A549 (cell line): ENCODE data around the gene CREB5.

Source experiments
- CHD2 ChIP-seq: fragments of 150-350 bp; IDR thresholded peaks from 2 replicates; pipeline ENCODE4 v1.6.1; 2014; ENCODE audit warnings: low read length; ENCODE audit not compliant: partially characterized antibody
- CTCF ChIP-seq: fragments of >200 bp; sonication (Bioruptor Twin); formaldehyde crosslinking; IDR thresholded peaks from 3 replicates; pipeline ENCODE4 v1.5.1; 2016
- FOXS1 ChIP-seq: fragments of 250-450 bp; sonication (Bioruptor Pico); IDR thresholded peaks from 2 replicates; pipeline ENCODE4 v1.5.0; 2020; ENCODE audit warnings: mild to moderate bottlenecking, moderate library complexity
- HDAC2 ChIP-seq: fragments of 200-600 bp; sonication (generic); IDR thresholded peaks from 2 replicates; pipeline ENCODE4 v1.6.1; 2016
- JUNB ChIP-seq: fragments of >200 bp; sonication (Bioruptor Twin); formaldehyde crosslinking; IDR thresholded peaks from 2 replicates; pipeline ENCODE4 v1.6.1; 2016
- MAX ChIP-seq: IDR thresholded peaks from 2 replicates; pipeline ENCODE4 v1.6.1; 2012
- POLR2A ChIP-seq: IDR thresholded peaks from 2 replicates; pipeline ENCODE4 v1.6.1; 2012; ENCODE audit warnings: mild to moderate bottlenecking, low read length
- RAD21 ChIP-seq, 2 experiments: fragments of >200 bp in 1 of 2; sonication (Bioruptor Twin) in 1 of 2; formaldehyde crosslinking in 1 of 2; IDR thresholded peaks in 1 of 2; conservative IDR thresholded peaks in 1 of 2; 2 replicates in 1 of 2; 3 replicates in 1 of 2; pipeline ENCODE4 v1.6.1; 2012 to 2018; ENCODE audit warnings: inconsistent platforms in 1 of 2
- RCOR1 ChIP-seq: fragments of 150-350 bp; IDR thresholded peaks from 2 replicates; pipeline ENCODE4 v1.6.1; 2014; ENCODE audit warnings: antibody characterized with exemption, low read length, low read depth
- REST ChIP-seq: fragments of 200-600 bp; sonication (generic); IDR thresholded peaks from 2 replicates; pipeline ENCODE4 v1.6.1; 2016; ENCODE audit warnings: antibody characterized with exemption, mild to moderate bottlenecking, moderate library complexity
- RFX5 ChIP-seq: fragments of 450-650 bp; IDR thresholded peaks from 2 replicates; pipeline ENCODE4 v1.7.1; 2014; ENCODE audit warnings: antibody characterized with exemption, mild to moderate bottlenecking, moderate library complexity
- USF2 ChIP-seq: fragments of 450-650 bp; IDR thresholded peaks from 2 replicates; pipeline ENCODE4 v1.6.1; 2014; ENCODE audit warnings: antibody characterized with exemption
- ZFP36 ChIP-seq: fragments of 450-650 bp; IDR thresholded peaks from 2 replicates; pipeline ENCODE4 v1.6.1; 2014; ENCODE audit warnings: borderline replicate concordance; ENCODE audit not compliant: partially characterized antibody

- TF ChIP-seq CTCF: no peak
- TF ChIP-seq REST: no peak
- TF ChIP-seq CHD2: no peak
- TF ChIP-seq RCOR1: no peak
- no peak for TF ChIP-seq ZFP36
- no peak for TF ChIP-seq FOXS1 (CRISPR knock-in tag)
- TF ChIP-seq JUNB: no peak
- TF ChIP-seq MAX: no peak
- TF ChIP-seq RFX5: no peak
- TF ChIP-seq POLR2A: no peak
- TF ChIP-seq RAD21 (conservative IDR thresholded peaks at IDR 0.05 in 1 of 2, IDR thresholded peaks at IDR 0.05 in 1 of 2): no peak
- TF ChIP-seq HDAC2: no peak
- no peak for TF ChIP-seq USF2
Observed at GRCh38 chr7:28448708-28449107, 36.4 kb downstream of the CREB5 start.
